DMS153 (cell line): ENCODE data around the gene INTS7.

ENCODE experiments used
- DNase-seq: peaks from one replicate; lab custom pipeline; 2025; lab: John Stamatoyannopoulos, UW

Gene INTS7

GRCh38 chr1:211909395-211909794, 126.0 kb downstream of the INTS7 start:
- no peak for DNase-seq

GRCh38 chr1:211908951-211909350, 126.4 kb downstream of the INTS7 start:
- DNase-seq: no peak

- no peak for DNase-seq
Observed at GRCh38 chr1:211908453-211908852, 126.9 kb downstream of the INTS7 start.

GRCh38 chr1:211903490-211904245, 131.7 kb downstream of the INTS7 start:
- no peak for DNase-seq

- no peak for DNase-seq
Observed at GRCh38 chr1:211902624-211903291, 132.6 kb downstream of the INTS7 start.

GRCh38 chr1:211901945-211902344, 133.4 kb downstream of the INTS7 start:
- no peak for DNase-seq

- DNase-seq: no peak
Observed at GRCh38 chr1:211900441-211900840, 134.9 kb downstream of the INTS7 start.

- DNase-seq: no peak
Observed at GRCh38 chr1:211896958-211897357, 138.4 kb downstream of the INTS7 start.

GRCh38 chr1:211895126-211895759, 140.1 kb downstream of the INTS7 start:
- DNase-seq: no peak

GRCh38 chr1:211894312-211894711, 141.0 kb downstream of the INTS7 start:
- DNase-seq: no peak

GRCh38 chr1:211893260-211893659, 142.1 kb downstream of the INTS7 start:
- peak; percentile 43 for DNase-seq

- DNase-seq: no peak
Observed at GRCh38 chr1:211892577-211892976, 142.8 kb downstream of the INTS7 start.

GRCh38 chr1:211891708-211892107, 143.6 kb downstream of the INTS7 start:
- DNase-seq: no peak
